Neural crest cell (in vitro differentiated cells): ENCODE measurements around the gene RADX. TPM values are rescaled to one million over a fixed set of nuclear protein-coding genes. Genes with fewer than 3 reads are reported as not detected.

ENCODE experiments used
- DNase-seq: peaks from one replicate; pipeline ENCODE4 v3.0.0; 2021; ENCODE audit warnings: low read depth, mixed read lengths, low spot score
- H3K27ac Mint-ChIP-seq: one replicate; pipeline ENCODE4 v1.8.0; 2021; ENCODE audit warnings: mild to moderate bottlenecking, mixed read lengths; ENCODE audit not compliant: unreplicated experiment
- H3K27me3 Mint-ChIP-seq: 2 replicates; pipeline ENCODE4 v1.8.0; 2021; ENCODE audit warnings: low read depth, mild to moderate bottlenecking, mixed read lengths
- H3K36me3 Mint-ChIP-seq: 2 replicates; pipeline ENCODE4 v1.8.0; 2021; ENCODE audit warnings: low read depth, mild to moderate bottlenecking, mixed read lengths
- H3K4me1 Mint-ChIP-seq: 2 replicates; pipeline ENCODE4 v1.8.0; 2021; ENCODE audit warnings: mixed read lengths
- H3K4me3 Mint-ChIP-seq: one replicate; pipeline ENCODE4 v1.8.0; 2021; ENCODE audit warnings: mild to moderate bottlenecking, mixed read lengths
- H3K9me3 Mint-ChIP-seq: 2 replicates; pipeline ENCODE4 v1.8.0; 2021; ENCODE audit warnings: mixed read lengths
- total RNA-seq: library from RNA; stranded (reverse); gene quantifications from 2 replicates; pipeline ENCODE4 v1.2.1, GENCODE V29; 2021
- TF ChIP-seq, protein P1 (sequence below): fragments of 200-600 bp; sonication (generic); conservative IDR thresholded peaks from 2 replicates; pipeline ENCODE4 v1.5.0; 2021; ENCODE audit warnings: antibody characterized with exemption, mild to moderate bottlenecking

The RADX gene
- total RNA-seq, 1 donor from 2014 or later: 19.9 TPM

DNA sequence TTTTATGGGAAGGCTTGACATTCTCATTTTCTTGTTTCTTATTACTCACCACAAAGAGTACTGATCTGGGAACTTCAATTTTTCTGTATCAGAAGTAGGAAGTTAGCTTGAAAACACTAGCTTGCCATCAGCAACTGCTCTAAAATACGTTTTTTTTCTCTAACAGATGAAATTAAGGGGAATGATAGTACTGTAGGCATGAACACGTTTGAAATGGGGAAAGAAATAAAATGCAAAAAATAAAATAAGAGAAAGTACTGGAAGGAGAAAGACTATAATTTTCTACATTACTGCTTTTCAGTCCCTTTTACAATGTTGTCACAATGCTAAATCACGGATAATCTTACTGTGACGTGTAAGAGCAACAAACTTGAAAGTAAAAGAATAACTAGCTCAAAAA lies 1.5 kb downstream of the RADX start:
- H3K9me3 Mint-ChIP-seq: no peaks in the 10 kb centered on the region
- TF ChIP-seq, protein P1, sequence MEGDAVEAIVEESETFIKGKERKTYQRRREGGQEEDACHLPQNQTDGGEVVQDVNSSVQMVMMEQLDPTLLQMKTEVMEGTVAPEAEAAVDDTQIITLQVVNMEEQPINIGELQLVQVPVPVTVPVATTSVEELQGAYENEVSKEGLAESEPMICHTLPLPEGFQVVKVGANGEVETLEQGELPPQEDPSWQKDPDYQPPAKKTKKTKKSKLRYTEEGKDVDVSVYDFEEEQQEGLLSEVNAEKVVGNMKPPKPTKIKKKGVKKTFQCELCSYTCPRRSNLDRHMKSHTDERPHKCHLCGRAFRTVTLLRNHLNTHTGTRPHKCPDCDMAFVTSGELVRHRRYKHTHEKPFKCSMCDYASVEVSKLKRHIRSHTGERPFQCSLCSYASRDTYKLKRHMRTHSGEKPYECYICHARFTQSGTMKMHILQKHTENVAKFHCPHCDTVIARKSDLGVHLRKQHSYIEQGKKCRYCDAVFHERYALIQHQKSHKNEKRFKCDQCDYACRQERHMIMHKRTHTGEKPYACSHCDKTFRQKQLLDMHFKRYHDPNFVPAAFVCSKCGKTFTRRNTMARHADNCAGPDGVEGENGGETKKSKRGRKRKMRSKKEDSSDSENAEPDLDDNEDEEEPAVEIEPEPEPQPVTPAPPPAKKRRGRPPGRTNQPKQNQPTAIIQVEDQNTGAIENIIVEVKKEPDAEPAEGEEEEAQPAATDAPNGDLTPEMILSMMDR: no peak
- H3K4me3 Mint-ChIP-seq: peak overlapping the region; percentile 99
- peaks cover 25% of the 10 kb centered on the region for H3K4me1 Mint-ChIP-seq
- no peaks in the 10 kb centered on the region for H3K27me3 Mint-ChIP-seq
- H3K27ac Mint-ChIP-seq: no peak overlapping the region
- H3K36me3 Mint-ChIP-seq: no peaks in the 10 kb centered on the region
- DNase-seq: no peak

DNA sequence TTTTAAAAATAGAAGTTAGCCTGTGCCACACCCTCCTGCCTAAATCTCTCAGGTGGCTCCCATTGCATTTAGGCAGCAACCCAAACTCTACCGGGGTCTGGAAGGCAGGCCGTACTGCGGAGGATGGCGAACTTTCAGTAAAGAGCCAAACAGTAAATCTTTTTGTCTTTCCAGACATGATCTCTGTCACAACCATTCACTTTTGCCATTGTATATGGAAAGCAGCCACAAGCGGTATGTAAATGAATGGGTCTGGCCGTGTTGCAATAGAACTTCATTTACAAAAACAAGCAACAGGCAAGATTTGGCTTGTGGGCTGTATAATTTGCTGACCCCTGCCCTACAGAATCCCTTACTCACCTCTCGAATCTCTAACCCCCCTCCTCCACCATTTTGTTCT lies 3.3 kb downstream of the RADX start:
- Mint-ChIP-seq H3K27ac (no peak overlapping the region), H3K4me1 (peaks cover 25% of the 10 kb centered on the region), H3K36me3 (no peaks in the 10 kb centered on the region), H3K4me3 (peak overlapping the region; percentile 62), H3K27me3 (no peaks in the 10 kb centered on the region), H3K9me3 (no peaks in the 10 kb centered on the region)
- no peak for DNase-seq
- TF ChIP-seq, protein P1: no peak

DNA sequence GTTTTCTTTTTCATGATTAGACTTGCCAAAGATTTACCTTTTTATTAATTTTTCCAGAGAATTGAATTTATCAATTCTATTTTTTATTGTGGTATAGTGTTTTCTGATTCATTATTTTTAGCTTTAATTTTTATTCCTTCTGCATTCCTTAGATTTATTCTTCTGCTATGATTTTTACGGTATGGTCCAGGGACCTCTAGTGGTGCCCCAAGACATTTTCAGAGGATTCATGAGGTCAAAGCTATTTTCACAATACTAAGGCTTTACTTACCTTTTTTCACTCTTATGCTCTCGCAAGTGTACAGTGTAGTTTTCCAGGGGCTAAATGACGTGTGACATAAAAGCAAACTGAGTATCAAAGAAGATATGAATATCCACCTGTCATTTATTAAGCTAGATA lies 8.0 kb downstream of the RADX start:
- Mint-ChIP-seq H3K27ac (no peak overlapping the region), H3K4me3 (no peak overlapping the region), H3K36me3 (no peaks in the 10 kb centered on the region), H3K9me3 (no peaks in the 10 kb centered on the region), H3K4me1 (peaks cover 7% of the 10 kb centered on the region), H3K27me3 (no peaks in the 10 kb centered on the region)
- TF ChIP-seq, protein P1: peak; percentile 53
- DNase-seq: no peak

DNA sequence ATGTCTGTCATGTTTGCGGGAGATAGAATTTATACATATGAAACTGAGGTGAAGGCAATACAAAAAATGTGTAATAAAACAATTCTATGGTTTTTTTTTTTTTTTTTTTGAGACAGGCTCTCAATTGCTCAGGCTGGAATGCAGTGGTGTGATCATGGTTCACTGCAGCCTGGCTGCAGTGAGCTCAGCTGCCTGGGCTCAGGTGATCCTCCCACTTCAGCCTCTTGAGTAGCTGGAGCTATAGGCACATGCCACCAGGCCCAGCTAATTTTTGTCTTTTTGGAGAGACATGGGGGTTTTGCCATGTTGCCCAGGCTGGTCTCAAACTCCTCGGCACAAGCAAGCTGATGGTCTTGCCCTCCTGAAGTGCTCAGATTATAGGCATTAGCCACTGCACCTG lies 10.1 kb downstream of the RADX start:
- no peak for DNase-seq
- Mint-ChIP-seq H3K36me3 (no peaks in the 10 kb centered on the region), H3K27me3 (no peaks in the 10 kb centered on the region), H3K9me3 (no peaks in the 10 kb centered on the region), H3K4me3 (no peak overlapping the region), H3K27ac (no peak overlapping the region), H3K4me1 (no peaks in the 10 kb centered on the region)
- TF ChIP-seq, protein P1: no peak

DNA sequence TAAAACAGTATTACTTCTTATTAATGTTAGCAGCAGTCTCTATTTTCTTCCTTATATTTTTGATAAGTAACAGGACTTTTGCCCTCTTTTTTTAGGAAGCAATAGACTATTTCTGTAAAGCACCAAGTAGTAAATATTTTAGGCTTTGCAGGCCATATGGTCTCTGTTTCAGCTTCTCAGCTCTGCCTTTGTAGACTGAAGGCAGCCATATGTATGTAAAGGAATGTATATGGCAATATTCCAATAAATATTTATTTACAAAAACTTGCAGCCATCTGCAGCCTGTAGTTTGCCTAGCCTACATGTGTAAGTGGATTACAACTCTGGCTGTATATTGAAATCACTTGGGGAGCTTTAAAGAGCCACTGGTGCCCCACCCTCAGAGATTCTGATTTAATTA lies 15.0 kb downstream of the RADX start:
- Mint-ChIP-seq H3K4me1 (no peaks in the 10 kb centered on the region), H3K27ac (no peak overlapping the region), H3K27me3 (no peaks in the 10 kb centered on the region), H3K4me3 (no peak overlapping the region), H3K9me3 (peaks cover 2% of the 10 kb centered on the region), H3K36me3 (peaks cover 4% of the 10 kb centered on the region)
- TF ChIP-seq, protein P1: no peak
- no peak for DNase-seq

DNA sequence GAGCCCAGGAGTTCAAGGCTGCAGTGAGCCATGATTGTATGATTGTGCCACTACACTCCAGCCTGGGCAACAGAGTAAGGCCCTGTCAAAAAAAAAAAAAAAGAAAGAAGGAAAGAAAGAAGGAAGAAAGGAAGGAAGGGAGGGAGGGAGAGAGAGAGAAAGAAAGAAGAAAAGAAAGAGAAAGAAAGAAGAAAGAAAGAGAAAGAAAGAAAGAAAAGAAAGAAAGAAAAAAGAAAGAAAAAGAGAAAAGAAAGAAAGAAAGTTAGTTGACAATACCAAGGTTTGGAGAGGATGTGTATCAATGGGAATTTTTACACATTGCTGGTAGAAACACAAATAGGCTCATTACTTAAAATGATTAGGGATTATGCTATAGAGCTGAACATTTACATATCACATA lies 19.8 kb downstream of the RADX start:
- TF ChIP-seq, protein P1: no peak
- Mint-ChIP-seq H3K4me1 (no peaks in the 10 kb centered on the region), H3K36me3 (peaks cover 4% of the 10 kb centered on the region), H3K27me3 (no peaks in the 10 kb centered on the region), H3K4me3 (no peak overlapping the region), H3K9me3 (peaks cover 2% of the 10 kb centered on the region), H3K27ac (peak overlapping the region; percentile 71)
- no peak for DNase-seq
